Measurements from ENCODE around the gene HS6ST3.

Gene HS6ST3

DNA sequence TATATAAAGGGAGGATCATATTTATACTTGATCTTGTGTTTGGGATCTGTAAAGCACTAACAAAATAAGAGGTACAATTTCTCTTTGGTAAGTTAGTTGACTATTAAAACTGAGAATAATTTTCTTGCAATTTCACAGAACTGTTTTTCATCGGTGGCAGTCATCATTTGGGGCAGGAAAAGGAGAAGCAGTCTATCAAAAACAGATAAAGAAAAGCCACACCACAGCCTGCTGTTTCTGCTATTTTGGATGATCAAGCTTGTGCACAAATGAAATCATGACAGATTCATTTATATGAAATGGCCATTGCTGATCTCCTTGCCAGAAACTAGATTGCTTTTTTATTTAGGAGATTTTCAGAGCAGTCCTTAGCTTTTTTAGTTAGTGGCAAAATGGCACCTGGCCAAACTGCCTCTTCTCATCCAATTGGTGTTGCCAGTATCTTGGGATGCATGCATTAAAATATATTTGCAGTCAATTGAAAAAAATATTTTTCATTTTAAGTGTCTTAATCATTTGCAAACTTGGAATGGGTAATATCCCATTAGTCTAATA lies 326.0 kb downstream of the HS6ST3 start:
- H3K27me3 ChIP-seq (ENCODE audit: control insufficient read depth, low read length): no peaks in the 10 kb centered on the region

DNA sequence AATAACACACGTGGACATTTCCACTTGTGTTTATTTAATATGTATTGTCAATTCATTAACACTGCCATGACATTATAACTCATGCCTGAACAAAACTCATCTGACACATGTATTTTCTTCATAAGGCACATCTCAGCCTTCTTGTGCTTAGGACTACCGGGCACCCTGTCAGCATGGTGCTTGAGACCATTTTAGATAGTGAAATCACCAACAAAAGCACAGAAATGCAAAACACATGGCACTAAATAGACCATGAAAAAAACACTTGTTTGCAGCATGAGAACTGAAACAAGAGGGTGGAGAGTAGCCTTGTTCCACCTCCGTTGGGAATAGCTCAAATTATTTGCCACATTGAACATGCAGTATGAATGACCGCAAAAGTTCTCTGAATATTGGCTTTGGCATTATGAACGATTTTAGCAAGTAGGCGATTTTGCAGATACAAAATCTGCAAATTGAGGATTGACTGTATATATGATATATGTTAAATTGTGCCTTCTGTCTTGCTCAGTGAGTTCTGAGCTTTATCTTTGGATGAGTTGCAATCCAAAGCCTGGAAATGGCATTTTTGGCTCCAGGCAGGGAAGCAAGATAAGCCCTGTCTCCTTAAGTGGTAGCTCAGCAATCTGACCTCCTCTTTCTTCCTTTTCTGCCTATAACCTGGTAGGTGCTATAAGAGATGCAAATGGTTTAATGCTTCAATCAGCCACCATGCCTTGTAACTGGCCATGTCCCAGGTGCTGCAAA lies 328.2 kb downstream of the HS6ST3 start:
- no peaks in the 10 kb centered on the region for H4K20me1 ChIP-seq (ENCODE audit: control insufficient read depth, insufficient read depth, low read depth, low read length)
- TF ChIP-seq, protein P1, sequence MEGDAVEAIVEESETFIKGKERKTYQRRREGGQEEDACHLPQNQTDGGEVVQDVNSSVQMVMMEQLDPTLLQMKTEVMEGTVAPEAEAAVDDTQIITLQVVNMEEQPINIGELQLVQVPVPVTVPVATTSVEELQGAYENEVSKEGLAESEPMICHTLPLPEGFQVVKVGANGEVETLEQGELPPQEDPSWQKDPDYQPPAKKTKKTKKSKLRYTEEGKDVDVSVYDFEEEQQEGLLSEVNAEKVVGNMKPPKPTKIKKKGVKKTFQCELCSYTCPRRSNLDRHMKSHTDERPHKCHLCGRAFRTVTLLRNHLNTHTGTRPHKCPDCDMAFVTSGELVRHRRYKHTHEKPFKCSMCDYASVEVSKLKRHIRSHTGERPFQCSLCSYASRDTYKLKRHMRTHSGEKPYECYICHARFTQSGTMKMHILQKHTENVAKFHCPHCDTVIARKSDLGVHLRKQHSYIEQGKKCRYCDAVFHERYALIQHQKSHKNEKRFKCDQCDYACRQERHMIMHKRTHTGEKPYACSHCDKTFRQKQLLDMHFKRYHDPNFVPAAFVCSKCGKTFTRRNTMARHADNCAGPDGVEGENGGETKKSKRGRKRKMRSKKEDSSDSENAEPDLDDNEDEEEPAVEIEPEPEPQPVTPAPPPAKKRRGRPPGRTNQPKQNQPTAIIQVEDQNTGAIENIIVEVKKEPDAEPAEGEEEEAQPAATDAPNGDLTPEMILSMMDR (IDR thresholded peaks at IDR 0.05; ENCODE audit: low read depth, low read length, poor library complexity, severe bottlenecking): no peak
- no peak for TF ChIP-seq EZH2phosphoT487 (IDR thresholded peaks at IDR 0.05; ENCODE audit: borderline replicate concordance, low read length)
- no peaks in the 10 kb centered on the region for H3F3A ChIP-seq (ENCODE audit: control insufficient read depth, insufficient read depth)
- H3K4me3 ChIP-seq (ENCODE audit: low read length): no peak overlapping the region
- no peaks in the 10 kb centered on the region for H3K79me2 ChIP-seq (ENCODE audit: control insufficient read depth, low read length)
- H3K9me3 ChIP-seq (ENCODE audit: control insufficient read depth, insufficient read depth, low read length): no peaks in the 10 kb centered on the region
- no peaks in the 10 kb centered on the region for H3K27me3 ChIP-seq (ENCODE audit: control insufficient read depth, low read length)
- no peaks in the 10 kb centered on the region for H3K36me3 ChIP-seq (ENCODE audit: control insufficient read depth, low read length)
- no peaks in the 10 kb centered on the region for H3K4me1 ChIP-seq (ENCODE audit: control insufficient read depth, low read length)
- no peak overlapping the region for H3K4me2 ChIP-seq (ENCODE audit: low read length)
- no peaks in the 10 kb centered on the region for H3K9me2 ChIP-seq (replicated peaks; ENCODE audit: control insufficient read depth, low read length)
- H3K27ac ChIP-seq (ENCODE audit: low read depth, low read length): no peak overlapping the region

More for the DNA sequence above, 326.0 kb downstream of the HS6ST3 start:
- no peaks in the 10 kb centered on the region for H4K20me1 ChIP-seq (ENCODE audit: control insufficient read depth, insufficient read depth, low read depth, low read length)
- no peaks in the 10 kb centered on the region for H3K9me3 ChIP-seq (ENCODE audit: control insufficient read depth, insufficient read depth, low read length)
- H3K27ac ChIP-seq (ENCODE audit: low read depth, low read length): no peak overlapping the region
- no peaks in the 10 kb centered on the region for H3K4me1 ChIP-seq (ENCODE audit: control insufficient read depth, low read length)
- H3F3A ChIP-seq (ENCODE audit: control insufficient read depth, insufficient read depth): no peaks in the 10 kb centered on the region
- no peaks in the 10 kb centered on the region for H3K36me3 ChIP-seq (ENCODE audit: control insufficient read depth, low read length)
- no peaks in the 10 kb centered on the region for H3K9me2 ChIP-seq (replicated peaks; ENCODE audit: control insufficient read depth, low read length)
- H3K4me3 ChIP-seq (ENCODE audit: low read length): no peak overlapping the region
- H3K4me2 ChIP-seq (ENCODE audit: low read length): no peak overlapping the region
- TF ChIP-seq EZH2phosphoT487 (IDR thresholded peaks at IDR 0.05; ENCODE audit: borderline replicate concordance, low read length): no peak
- TF ChIP-seq, protein P1 (IDR thresholded peaks at IDR 0.05; ENCODE audit: low read depth, low read length, poor library complexity, severe bottlenecking): no peak
- no peaks in the 10 kb centered on the region for H3K79me2 ChIP-seq (ENCODE audit: control insufficient read depth, low read length)

DNA sequence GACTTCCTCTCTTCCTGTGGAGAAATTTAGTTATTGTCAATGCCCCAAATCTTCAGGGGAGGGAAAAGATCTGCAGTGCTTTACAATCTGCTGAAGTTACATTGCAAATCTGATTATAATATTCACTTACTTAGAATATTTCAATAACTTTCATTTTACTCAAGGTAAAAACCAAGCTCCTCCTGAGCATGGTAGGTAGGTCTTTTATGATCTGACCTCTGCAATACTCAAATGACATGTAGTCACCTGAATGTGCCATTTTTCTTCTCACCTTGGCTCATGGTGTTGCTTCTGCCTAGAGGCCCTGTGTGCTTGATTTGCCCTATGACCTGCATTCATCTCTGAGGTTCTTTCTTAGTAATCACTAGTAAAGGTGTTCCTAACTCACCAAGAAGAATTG lies 331.4 kb downstream of the HS6ST3 start:
- Histone ChIP-seq H3K27me3 (ENCODE audit: control insufficient read depth, low read length) (no peaks in the 10 kb centered on the region), H3K36me3 (ENCODE audit: control insufficient read depth, low read length) (no peaks in the 10 kb centered on the region), H3K4me1 (ENCODE audit: control insufficient read depth, low read length) (no peaks in the 10 kb centered on the region), H3K4me2 (ENCODE audit: low read length) (no peak overlapping the region), H3K9me2 (replicated peaks; ENCODE audit: control insufficient read depth, low read length) (no peaks in the 10 kb centered on the region), H4K20me1 (ENCODE audit: control insufficient read depth, insufficient read depth, low read depth, low read length) (no peaks in the 10 kb centered on the region), H3K27ac (ENCODE audit: low read depth, low read length) (no peak overlapping the region), H3K9me3 (ENCODE audit: control insufficient read depth, insufficient read depth, low read length) (no peaks in the 10 kb centered on the region), H3F3A (ENCODE audit: control insufficient read depth, insufficient read depth) (no peaks in the 10 kb centered on the region), H3K79me2 (ENCODE audit: control insufficient read depth, low read length) (no peaks in the 10 kb centered on the region), H3K4me3 (ENCODE audit: low read length) (no peak overlapping the region)
- TF ChIP-seq EZH2phosphoT487 (IDR thresholded peaks at IDR 0.05; ENCODE audit: borderline replicate concordance, low read length): no peak
- TF ChIP-seq, protein P1 (IDR thresholded peaks at IDR 0.05; ENCODE audit: low read depth, low read length, poor library complexity, severe bottlenecking): no peak

Data from DOHH2 (cell line).